ENCODE results near the gene DOCK3.
"Not testable (repeated sequence)": the region's sequence is repeated elsewhere in the genome, so short reads cannot be mapped to it uniquely, and the experiment has no call there.

Gene DOCK3

GRCh38 chr3:51270559-51270958 lies 595.8 kb downstream of the DOCK3 start:
- no peak for DNase-seq

DNA sequence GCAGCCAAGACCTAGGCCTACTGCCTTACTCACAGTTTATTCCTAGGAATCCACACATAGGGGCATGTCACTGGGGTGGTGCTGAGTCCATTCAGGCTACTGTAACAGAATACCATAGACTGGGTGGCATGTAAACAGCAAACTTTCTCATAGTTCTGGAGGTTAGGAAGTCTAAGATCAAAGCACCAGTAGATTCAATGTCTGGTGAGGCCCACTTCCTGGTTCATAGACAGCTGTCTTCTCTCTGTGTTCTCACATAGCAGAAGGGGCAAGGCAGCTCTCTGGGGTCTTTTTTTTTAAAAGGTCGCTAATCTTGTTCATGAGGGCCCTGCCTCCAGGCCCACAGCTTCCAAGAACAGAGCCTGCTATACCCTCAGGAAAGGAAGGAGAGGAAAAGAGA lies 596.4 kb downstream of the DOCK3 start:
- DNase-seq = no peak

DNA sequence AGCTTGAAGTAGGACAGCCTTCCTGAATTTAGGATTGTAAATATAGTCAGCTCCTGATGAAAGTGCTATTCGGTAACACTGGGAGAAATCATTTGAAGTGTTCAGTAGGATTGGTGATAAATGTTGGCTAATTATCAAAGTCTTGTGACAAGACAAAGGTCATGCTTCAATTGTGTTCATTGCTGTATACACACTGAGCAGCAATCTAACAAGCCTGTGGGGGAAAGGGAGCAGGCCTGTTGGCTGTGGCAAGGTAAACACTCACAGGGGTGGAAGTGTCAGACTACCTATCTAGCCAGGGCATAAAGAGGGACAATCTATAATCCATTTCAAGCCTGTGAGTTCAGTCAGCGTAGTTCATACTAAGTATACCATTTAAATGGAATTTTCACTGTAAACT lies 599.3 kb downstream of the DOCK3 start:
- DNase-seq = no peak

DNA sequence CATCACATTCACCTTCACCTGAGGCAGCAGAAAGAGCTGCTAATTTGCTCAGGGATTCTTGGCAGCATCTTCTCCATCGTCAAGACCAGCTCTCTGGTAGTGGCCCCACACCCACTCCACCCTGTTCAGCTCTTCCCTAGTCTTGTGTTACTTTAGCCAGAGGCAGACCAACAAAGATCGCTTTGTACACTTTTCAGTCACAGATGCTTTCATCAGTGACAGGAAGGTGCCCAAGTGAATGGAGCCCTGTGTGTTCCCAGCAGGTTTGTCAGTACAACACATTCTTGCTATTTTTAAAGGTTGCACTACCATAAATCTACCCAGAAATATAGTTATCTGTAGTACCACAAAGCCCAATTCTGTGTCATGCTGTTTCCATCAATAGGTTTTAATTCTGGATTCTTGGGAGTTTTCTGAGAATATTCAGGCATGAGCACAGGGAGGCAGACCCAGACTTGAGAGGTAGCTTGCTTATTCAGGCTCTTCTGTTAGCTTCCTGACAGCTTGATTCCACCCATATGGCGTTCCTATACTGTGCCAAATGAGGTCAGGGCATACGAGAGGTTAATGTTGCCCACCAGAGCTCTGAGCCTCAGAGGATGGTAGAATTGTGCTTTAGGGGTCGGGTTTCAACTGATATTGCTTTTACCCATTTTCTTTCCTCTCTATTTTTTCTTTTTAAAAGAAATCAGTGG lies 600.5 kb downstream of the DOCK3 start:
- DNase-seq = no peak

DNA sequence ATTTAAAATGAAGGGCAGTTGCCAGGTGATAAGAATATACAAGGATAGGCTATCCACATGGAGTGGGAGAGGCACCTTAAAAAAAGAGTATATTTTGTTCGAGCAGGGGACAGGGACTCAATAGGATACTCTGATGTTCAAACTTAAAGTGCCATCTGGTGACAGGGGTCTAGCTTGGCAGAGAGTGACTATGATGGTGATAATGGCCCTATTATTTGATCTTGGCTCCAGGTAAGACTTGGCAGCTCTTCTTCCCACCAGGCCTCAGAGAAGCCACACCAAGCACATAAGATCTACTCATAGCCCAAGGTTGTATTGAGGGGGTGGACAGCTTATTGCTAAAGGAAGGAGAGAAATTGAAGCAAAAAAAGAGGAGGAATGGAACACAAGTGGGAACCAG lies 601.3 kb downstream of the DOCK3 start:
- DNase-seq = no peak

DNA sequence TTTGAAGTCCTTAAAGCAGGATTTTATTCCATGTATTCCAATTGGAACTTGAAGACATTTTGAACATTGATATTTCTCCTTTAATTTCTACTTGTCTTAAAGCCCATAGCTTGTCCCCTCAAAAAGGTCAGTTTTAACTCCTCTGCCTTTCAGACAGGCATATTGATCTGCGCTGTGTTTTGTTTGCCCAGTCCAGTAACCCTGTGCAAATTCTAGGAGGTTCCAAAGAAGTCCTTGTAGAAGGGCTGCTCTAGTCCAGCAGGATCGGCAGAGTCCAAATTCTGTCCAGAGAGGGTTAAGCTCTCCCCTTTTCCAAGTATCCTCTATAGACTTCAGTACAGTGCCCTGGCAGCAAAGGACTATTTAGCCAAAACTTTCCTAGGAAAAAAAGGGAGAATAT lies 604.7 kb downstream of the DOCK3 start:
- DNase-seq = no peak

- no peak for DNase-seq
Measured at GRCh38 chr3:51280176-51280575, 605.4 kb downstream of the DOCK3 start.

- DNase-seq = no peak
Measured at GRCh38 chr3:51282931-51283330, 608.2 kb downstream of the DOCK3 start.

- no peak for DNase-seq
Measured at GRCh38 chr3:51283421-51283820, 608.7 kb downstream of the DOCK3 start.

- no peak for DNase-seq
Measured at GRCh38 chr3:51295625-51296024, 620.9 kb downstream of the DOCK3 start.

DNA sequence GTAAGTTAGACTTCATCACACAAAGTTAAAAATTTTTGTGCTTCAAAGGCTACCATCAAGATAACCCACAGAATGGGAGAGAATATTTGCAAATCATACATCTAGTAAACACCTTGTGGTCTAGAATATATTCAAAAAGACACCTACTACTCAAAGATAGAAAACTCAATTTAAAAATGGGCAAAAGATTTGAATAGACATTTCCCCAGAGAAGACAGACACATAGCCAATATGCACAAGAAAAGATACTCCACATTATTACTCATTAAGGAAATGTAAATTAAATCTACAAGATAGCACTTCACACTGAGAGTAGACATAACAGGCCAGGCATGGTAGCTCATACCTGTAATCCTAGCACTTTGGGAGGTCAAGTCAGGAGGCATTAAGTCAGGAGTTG lies 622.6 kb downstream of the DOCK3 start:
- DNase-seq = no peak

DNA sequence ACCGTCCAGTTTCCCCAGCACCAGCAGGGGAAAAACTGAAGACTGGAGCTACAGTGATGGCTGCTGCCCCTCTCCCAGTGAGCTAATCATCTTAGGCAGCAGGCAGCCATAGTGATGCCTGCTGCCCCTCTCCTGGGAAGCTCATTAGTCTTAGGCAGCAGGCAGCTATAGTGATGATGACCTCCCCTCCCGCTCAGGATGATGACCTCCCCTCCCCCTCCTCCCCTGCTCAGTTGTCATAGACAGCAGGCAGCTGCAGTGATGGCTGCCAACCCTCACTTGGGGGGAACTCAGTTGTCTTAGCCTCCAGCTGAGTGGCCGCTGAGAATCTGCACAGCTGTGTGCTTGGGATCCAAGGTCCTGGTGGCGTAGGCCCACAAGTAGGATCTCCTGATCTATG lies 629.5 kb downstream of the DOCK3 start:
- no peak for DNase-seq

- DNase-seq = no peak
Measured at GRCh38 chr3:51306093-51306492, 631.4 kb downstream of the DOCK3 start.

GRCh38 chr3:51307458-51307857 lies 632.7 kb downstream of the DOCK3 start:
- DNase-seq = no peak

GRCh38 chr3:51307945-51308607 lies 633.3 kb downstream of the DOCK3 start:
- not testable (repeated sequence) for DNase-seq

- no peak for DNase-seq
Measured at GRCh38 chr3:51311055-51311454, 636.3 kb downstream of the DOCK3 start.

GRCh38 chr3:51328206-51328605 lies 653.5 kb downstream of the DOCK3 start:
- DNase-seq = no peak

GRCh38 chr3:51330046-51330445 lies 655.3 kb downstream of the DOCK3 start:
- DNase-seq = no peak

- no peak for DNase-seq
Measured at GRCh38 chr3:51332156-51332555, 657.4 kb downstream of the DOCK3 start.

- no peak for DNase-seq
Measured at GRCh38 chr3:51333021-51333420, 658.3 kb downstream of the DOCK3 start.

DNA sequence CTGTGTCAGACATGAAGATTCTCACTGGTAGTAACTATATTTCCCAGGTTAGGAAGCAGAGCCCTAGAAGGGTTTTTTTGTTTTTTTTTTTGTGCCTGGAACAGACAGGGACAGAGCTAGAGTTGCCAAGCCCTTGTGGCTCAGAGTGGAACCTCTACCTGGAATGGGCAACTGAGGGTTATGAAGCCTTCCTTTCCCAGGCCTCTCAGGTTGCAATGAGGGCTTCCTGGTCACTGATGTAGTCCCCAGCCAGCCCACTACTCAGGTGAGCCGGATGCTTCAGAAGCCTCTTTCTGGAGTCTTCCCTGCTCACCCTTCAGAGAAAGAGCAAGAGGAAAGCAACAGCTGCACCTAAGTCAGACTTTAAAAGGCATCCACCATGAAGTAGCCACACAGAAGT lies 661.5 kb downstream of the DOCK3 start:
- DNase-seq = no peak

- DNase-seq = no peak
Measured at GRCh38 chr3:51337666-51338065, 662.9 kb downstream of the DOCK3 start.

DNA sequence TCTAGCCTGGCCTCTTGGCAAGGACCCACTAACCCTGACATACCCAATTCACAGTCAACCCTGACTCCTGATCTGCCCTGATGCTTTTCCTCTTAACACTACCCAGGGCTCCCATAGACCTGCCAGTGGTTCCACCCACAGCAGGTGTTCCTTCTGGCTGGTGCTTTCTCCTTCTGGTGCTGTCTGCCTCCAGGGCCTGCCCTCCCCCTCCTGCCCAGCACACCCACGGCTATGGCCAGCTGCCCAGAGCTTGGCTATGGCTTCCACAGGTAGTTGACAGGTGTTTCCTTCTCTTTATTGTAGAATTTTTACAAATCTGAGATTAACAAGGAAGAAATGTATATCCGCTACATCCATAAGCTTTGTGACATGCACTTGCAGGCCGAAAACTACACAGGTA lies 663.9 kb downstream of the DOCK3 start:
- no peak for DNase-seq

DNA sequence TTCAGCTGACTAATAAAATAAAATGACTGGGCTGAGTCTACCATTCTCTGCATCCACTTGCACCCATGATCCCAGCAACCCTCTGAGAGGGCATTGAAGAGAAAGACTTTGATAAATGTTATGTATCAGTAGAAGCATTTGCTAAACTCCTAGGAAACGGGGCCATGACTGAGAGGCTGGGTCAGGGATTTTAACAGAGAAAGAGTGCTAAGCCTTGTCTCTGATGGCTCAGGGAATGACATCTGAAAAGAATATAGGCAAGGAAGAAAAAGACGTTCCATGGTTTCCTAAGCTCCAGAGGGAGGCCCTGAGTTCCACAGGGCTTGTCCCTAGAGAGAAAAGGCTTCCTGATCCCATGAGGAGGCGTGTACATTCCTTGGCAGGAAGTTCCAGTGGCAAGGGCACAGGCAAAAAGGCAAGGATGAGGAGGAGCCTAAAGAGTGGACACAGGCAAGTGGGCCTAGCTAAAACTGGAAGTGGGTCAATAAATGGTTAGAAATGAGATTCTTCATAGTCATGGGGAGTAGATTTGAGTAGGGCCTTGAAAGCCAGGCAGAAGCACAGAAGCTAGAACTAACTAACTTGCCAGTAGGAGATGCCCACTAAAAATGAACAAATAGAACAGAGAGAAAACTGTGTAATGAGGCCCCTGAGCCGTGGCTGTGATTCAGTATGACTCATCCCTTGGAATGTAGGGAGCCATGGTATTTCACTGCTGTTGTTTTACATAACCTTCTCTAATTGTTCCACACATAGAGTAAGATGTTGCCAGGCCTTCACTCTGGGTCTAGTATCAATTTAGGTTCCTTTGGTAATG lies 665.5 kb downstream of the DOCK3 start:
- peak; percentile 11 for DNase-seq

All from MV-4-11 (cell line).